ENCODE data around the gene SMURF2. TPM values are rescaled to one million over a fixed set of nuclear protein-coding genes. Genes with fewer than 3 reads are reported as not detected.
A peak's percentile ranks its signal among the peaks of the same experiment; 100 is the strongest.

SMURF2 gene
- total RNA-seq, 1 donor, result 90.5 TPM

- peaks cover 16% of the 10 kb centered on the region for H3K36me3 ChIP-seq (ENCODE audit: insufficient read depth, low read length)
- H3K4me1 ChIP-seq (ENCODE audit: insufficient read depth, low read length), result peaks cover 44% of the 10 kb centered on the region
- no peak for DNase-seq (ENCODE audit: insufficient read length, low spot score, missing footprints)
- H4K20me1 ChIP-seq (ENCODE audit: insufficient read depth, low read length), result peaks cover 84% of the 10 kb centered on the region
- peak overlapping the region; percentile 13 for H3K4me2 ChIP-seq (ENCODE audit: insufficient read depth, low read length)
- peak overlapping the region; percentile 32 for H3K27ac ChIP-seq (ENCODE audit: low read depth, low read length)
- no peak overlapping the region for H2AFZ ChIP-seq (ENCODE audit: low read length)
- H3K9me3 ChIP-seq (ENCODE audit: low read depth, low read length), result no peaks in the 10 kb centered on the region
- H3K4me3 ChIP-seq (ENCODE audit: insufficient read depth, low read length), result no peak overlapping the region
- peaks cover 99% of the 10 kb centered on the region for H3K79me2 ChIP-seq (ENCODE audit: insufficient read depth, low read length)
- no peaks in the 10 kb centered on the region for H3K27me3 ChIP-seq (ENCODE audit: insufficient read depth, low read length)
- TF ChIP-seq, protein P1, sequence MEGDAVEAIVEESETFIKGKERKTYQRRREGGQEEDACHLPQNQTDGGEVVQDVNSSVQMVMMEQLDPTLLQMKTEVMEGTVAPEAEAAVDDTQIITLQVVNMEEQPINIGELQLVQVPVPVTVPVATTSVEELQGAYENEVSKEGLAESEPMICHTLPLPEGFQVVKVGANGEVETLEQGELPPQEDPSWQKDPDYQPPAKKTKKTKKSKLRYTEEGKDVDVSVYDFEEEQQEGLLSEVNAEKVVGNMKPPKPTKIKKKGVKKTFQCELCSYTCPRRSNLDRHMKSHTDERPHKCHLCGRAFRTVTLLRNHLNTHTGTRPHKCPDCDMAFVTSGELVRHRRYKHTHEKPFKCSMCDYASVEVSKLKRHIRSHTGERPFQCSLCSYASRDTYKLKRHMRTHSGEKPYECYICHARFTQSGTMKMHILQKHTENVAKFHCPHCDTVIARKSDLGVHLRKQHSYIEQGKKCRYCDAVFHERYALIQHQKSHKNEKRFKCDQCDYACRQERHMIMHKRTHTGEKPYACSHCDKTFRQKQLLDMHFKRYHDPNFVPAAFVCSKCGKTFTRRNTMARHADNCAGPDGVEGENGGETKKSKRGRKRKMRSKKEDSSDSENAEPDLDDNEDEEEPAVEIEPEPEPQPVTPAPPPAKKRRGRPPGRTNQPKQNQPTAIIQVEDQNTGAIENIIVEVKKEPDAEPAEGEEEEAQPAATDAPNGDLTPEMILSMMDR (IDR thresholded peaks at IDR 0.05; ENCODE audit: extremely low read depth, low read depth, low read length), result no peak
Observed at GRCh38 chr17:64632606-64633005, 29.5 kb downstream of the SMURF2 start.

- TF ChIP-seq, protein P1 (IDR thresholded peaks at IDR 0.05; ENCODE audit: extremely low read depth, low read depth, low read length), result no peak
- Histone ChIP-seq H3K9me3 (ENCODE audit: low read depth, low read length) (no peaks in the 10 kb centered on the region), H3K27ac (ENCODE audit: low read depth, low read length) (peak overlapping the region; percentile 32), H3K4me1 (ENCODE audit: insufficient read depth, low read length) (peaks cover 49% of the 10 kb centered on the region), H3K4me2 (ENCODE audit: insufficient read depth, low read length) (peak overlapping the region; percentile 13), H3K79me2 (ENCODE audit: insufficient read depth, low read length) (peaks cover 99% of the 10 kb centered on the region), H3K27me3 (ENCODE audit: insufficient read depth, low read length) (no peaks in the 10 kb centered on the region), H4K20me1 (ENCODE audit: insufficient read depth, low read length) (peaks cover 84% of the 10 kb centered on the region), H3K4me3 (ENCODE audit: insufficient read depth, low read length) (no peak overlapping the region), H3K36me3 (ENCODE audit: insufficient read depth, low read length) (peaks cover 15% of the 10 kb centered on the region), H2AFZ (ENCODE audit: low read length) (no peak overlapping the region)
- no peak for DNase-seq (ENCODE audit: insufficient read length, low spot score, missing footprints)
Observed at GRCh38 chr17:64632194-64632593, 29.9 kb downstream of the SMURF2 start.

- Histone ChIP-seq H3K27ac (ENCODE audit: low read depth, low read length) (peak overlapping the region; percentile 5), H4K20me1 (ENCODE audit: insufficient read depth, low read length) (peaks cover 86% of the 10 kb centered on the region), H3K27me3 (ENCODE audit: insufficient read depth, low read length) (no peaks in the 10 kb centered on the region), H3K9me3 (ENCODE audit: low read depth, low read length) (no peaks in the 10 kb centered on the region), H3K79me2 (ENCODE audit: insufficient read depth, low read length) (peaks cover 100% of the 10 kb centered on the region), H3K4me1 (ENCODE audit: insufficient read depth, low read length) (peaks cover 43% of the 10 kb centered on the region), H3K4me2 (ENCODE audit: insufficient read depth, low read length) (no peak overlapping the region), H3K36me3 (ENCODE audit: insufficient read depth, low read length) (peaks cover 14% of the 10 kb centered on the region), H3K4me3 (ENCODE audit: insufficient read depth, low read length) (no peak overlapping the region), H2AFZ (ENCODE audit: low read length) (no peak overlapping the region)
- TF ChIP-seq, protein P1 (IDR thresholded peaks at IDR 0.05; ENCODE audit: extremely low read depth, low read depth, low read length), result no peak
- DNase-seq (ENCODE audit: insufficient read length, low spot score, missing footprints), result no peak
Observed at GRCh38 chr17:64630309-64631223, 31.5 kb downstream of the SMURF2 start.

- DNase-seq (ENCODE audit: insufficient read length, low spot score, missing footprints), result no peak
- H3K27me3 ChIP-seq (ENCODE audit: insufficient read depth, low read length), result no peaks in the 10 kb centered on the region
- H3K36me3 ChIP-seq (ENCODE audit: insufficient read depth, low read length), result peaks cover 14% of the 10 kb centered on the region
- peaks cover 100% of the 10 kb centered on the region for H3K79me2 ChIP-seq (ENCODE audit: insufficient read depth, low read length)
- no peak overlapping the region for H3K4me2 ChIP-seq (ENCODE audit: insufficient read depth, low read length)
- H3K27ac ChIP-seq (ENCODE audit: low read depth, low read length), result peak overlapping the region; percentile 13
- H3K9me3 ChIP-seq (ENCODE audit: low read depth, low read length), result no peaks in the 10 kb centered on the region
- H2AFZ ChIP-seq (ENCODE audit: low read length), result no peak overlapping the region
- TF ChIP-seq, protein P1 (IDR thresholded peaks at IDR 0.05; ENCODE audit: extremely low read depth, low read depth, low read length), result no peak
- H3K4me1 ChIP-seq (ENCODE audit: insufficient read depth, low read length), result peaks cover 34% of the 10 kb centered on the region
- peaks cover 85% of the 10 kb centered on the region for H4K20me1 ChIP-seq (ENCODE audit: insufficient read depth, low read length)
- H3K4me3 ChIP-seq (ENCODE audit: insufficient read depth, low read length), result no peak overlapping the region
Observed at GRCh38 chr17:64628641-64629040, 33.5 kb downstream of the SMURF2 start.
